SJCRH30 (cell line): ENCODE measurements around the gene GARNL3. TPM values are rescaled to one million over a fixed set of nuclear protein-coding genes. Genes with fewer than 3 reads are reported as not detected.

ENCODE experiments used
- DNase-seq, 2 experiments: peaks; one replicate each; pipeline ENCODE4 v3.0.0-alpha.2; 2015 to 2020
- H3K27ac ChIP-seq: fragments of 250-450 bp; sonication (Bioruptor Pico); 2 replicates; pipeline ENCODE4 v1.5.1; 2020; ENCODE audit warnings: mild to moderate bottlenecking, moderate library complexity
- H3K27me3 ChIP-seq: fragments of 250-450 bp; sonication (Bioruptor Pico); 2 replicates; pipeline ENCODE4 v1.5.1; 2020; ENCODE audit warnings: mild to moderate bottlenecking, moderate library complexity
- H3K36me3 ChIP-seq: fragments of 250-450 bp; sonication (Bioruptor Pico); 2 replicates; pipeline ENCODE4 v1.5.1; 2020; ENCODE audit warnings: mild to moderate bottlenecking, moderate library complexity
- H3K4me1 ChIP-seq: fragments of 250-450 bp; sonication (Bioruptor Pico); 2 replicates; pipeline ENCODE4 v1.5.1; 2020; ENCODE audit warnings: mild to moderate bottlenecking, moderate library complexity
- H3K4me3 ChIP-seq: fragments of 250-450 bp; sonication (Bioruptor Pico); 2 replicates; pipeline ENCODE4 v1.5.1; 2020; ENCODE audit warnings: mild to moderate bottlenecking, moderate library complexity
- H3K9me3 ChIP-seq: fragments of 250-450 bp; sonication (Bioruptor Pico); replicated peaks from 2 replicates; pipeline ENCODE4 v1.5.1; 2020; ENCODE audit warnings: mild to moderate bottlenecking, moderate library complexity
- total RNA-seq: library from RNA; depleted of rRNA; stranded (reverse); fragments of >200 nt; shearing (Covaris generic); gene quantifications from 2 replicates; pipeline ENCODE4 v1.2.3, GENCODE V29; 2014

The GARNL3 gene
- total RNA-seq, 1 experiment from 2014 or later = 4.6 TPM

- H3K36me3 ChIP-seq = no peaks in the 10 kb centered on the region
- H3K27ac ChIP-seq = no peak overlapping the region
- no peak overlapping the region for H3K4me3 ChIP-seq
- no peaks in the 10 kb centered on the region for H3K9me3 ChIP-seq
- H3K27me3 ChIP-seq = no peaks in the 10 kb centered on the region
- no peak for DNase-seq
- H3K4me1 ChIP-seq = no peaks in the 10 kb centered on the region
These were observed 40.7 kb downstream of the GARNL3 start for GRCh38 chr9:127305206-127305837.

GRCh38 chr9:127305838-127306226, 41.3 kb downstream of the GARNL3 start:
- Histone ChIP-seq H3K27ac (no peak overlapping the region), H3K27me3 (no peaks in the 10 kb centered on the region), H3K4me1 (no peaks in the 10 kb centered on the region), H3K9me3 (no peaks in the 10 kb centered on the region), H3K4me3 (no peak overlapping the region), H3K36me3 (no peaks in the 10 kb centered on the region)
- peak in 1 of 2 experiments; percentile 25 for DNase-seq

GRCh38 chr9:127307802-127308201, 43.2 kb downstream of the GARNL3 start:
- no peaks in the 10 kb centered on the region for H3K36me3 ChIP-seq

DNA sequence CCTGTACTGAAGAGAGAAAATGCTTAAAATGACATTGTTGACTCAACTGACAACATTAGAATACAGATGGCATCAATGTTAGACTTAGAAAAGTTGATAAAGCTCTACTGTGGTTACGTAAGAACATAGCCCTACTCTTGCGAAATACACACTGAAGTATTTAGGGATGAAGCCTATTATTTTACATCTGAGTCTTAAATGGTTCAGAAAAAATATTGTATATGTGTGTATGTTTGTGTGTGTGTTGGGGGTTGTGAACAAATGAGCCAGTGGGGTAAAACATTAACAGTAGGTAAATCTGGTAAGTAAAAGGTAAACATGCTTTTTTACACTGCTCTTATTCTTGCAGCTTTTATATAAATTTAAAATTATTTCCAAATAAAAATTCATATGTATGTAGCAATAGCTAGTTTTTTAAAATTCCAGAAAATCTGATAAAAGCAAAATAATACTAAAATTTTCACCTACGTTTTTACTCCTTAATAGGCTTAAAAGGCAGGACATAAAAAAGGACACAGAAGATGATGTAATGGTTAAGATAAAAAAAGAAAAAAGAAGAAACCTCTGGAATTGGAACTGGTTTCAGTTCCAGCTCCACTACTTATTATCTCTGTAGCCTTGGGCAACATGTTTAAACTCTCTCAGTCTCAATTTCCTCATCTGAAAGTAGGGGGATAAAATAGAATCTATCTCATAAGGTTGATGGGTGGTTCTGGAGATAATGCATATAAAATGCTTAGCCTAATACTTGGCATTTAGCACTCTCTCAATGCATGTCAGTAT, 44.3 kb downstream of the GARNL3 start:
- Histone ChIP-seq H3K36me3 (no peaks in the 10 kb centered on the region), H3K9me3 (no peaks in the 10 kb centered on the region), H3K27ac (no peak overlapping the region), H3K4me3 (no peak overlapping the region), H3K27me3 (no peaks in the 10 kb centered on the region), H3K4me1 (peaks cover 6% of the 10 kb centered on the region; the same call in 1 of the 2 replicates)
- DNase-seq = no peak

More at GRCh38 chr9:127307802-127308201, 43.2 kb downstream of the GARNL3 start:
- Histone ChIP-seq H3K9me3 (no peaks in the 10 kb centered on the region), H3K27ac (no peak overlapping the region), H3K27me3 (no peaks in the 10 kb centered on the region), H3K4me1 (peaks cover 6% of the 10 kb centered on the region; the same call in 1 of the 2 replicates), H3K4me3 (no peak overlapping the region)
- no peak for DNase-seq

GRCh38 chr9:127309715-127310114, 45.1 kb downstream of the GARNL3 start:
- H3K4me1 ChIP-seq = peaks cover 6% of the 10 kb centered on the region; the same call in 1 of the 2 replicates
- no peak overlapping the region for H3K4me3 ChIP-seq
- H3K27me3 ChIP-seq = no peaks in the 10 kb centered on the region
- no peak overlapping the region for H3K27ac ChIP-seq
- no peaks in the 10 kb centered on the region for H3K36me3 ChIP-seq
- H3K9me3 ChIP-seq = no peaks in the 10 kb centered on the region
- DNase-seq = no peak

DNA sequence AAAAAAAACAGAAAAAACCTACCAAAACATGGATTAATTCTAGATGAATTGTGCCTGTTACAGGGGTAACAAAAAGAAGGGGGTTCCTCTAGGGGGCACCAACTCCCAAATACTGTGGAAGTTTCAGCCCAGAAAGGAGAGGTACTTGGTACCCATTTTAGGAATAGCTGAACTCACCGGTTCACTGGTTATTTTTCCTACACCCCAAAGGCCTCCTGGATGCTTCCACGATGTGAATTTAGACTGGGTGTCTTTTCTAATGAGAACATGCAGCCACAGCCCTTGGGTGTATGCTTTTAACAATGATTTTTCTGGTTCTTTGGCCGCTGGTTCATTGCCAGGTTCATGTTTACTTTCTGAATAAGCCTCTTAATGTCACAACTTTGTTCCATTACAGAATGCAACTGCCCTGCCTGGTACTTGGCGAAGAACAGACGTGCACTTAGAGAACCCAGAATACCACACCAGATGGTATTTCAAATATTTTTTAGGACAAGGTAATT, 46.7 kb downstream of the GARNL3 start:
- H3K27me3 ChIP-seq = no peaks in the 10 kb centered on the region
- H3K4me3 ChIP-seq = no peak overlapping the region
- no peaks in the 10 kb centered on the region for H3K36me3 ChIP-seq
- peaks cover 6% of the 10 kb centered on the region; the same call in 1 of the 2 replicates for H3K4me1 ChIP-seq
- no peak overlapping the region for H3K27ac ChIP-seq
- H3K9me3 ChIP-seq = no peaks in the 10 kb centered on the region
- peak; percentile 53 to 78 for DNase-seq

- no peaks in the 10 kb centered on the region for H3K9me3 ChIP-seq
- no peak overlapping the region for H3K27ac ChIP-seq
- H3K27me3 ChIP-seq = no peaks in the 10 kb centered on the region
- H3K4me3 ChIP-seq = no peak overlapping the region
- no peaks in the 10 kb centered on the region for H3K36me3 ChIP-seq
- H3K4me1 ChIP-seq = peaks cover 6% of the 10 kb centered on the region; the same call in 1 of the 2 replicates
- no peak for DNase-seq
These were observed 48.5 kb downstream of the GARNL3 start for GRCh38 chr9:127313042-127313560.

- H3K36me3 ChIP-seq = no peaks in the 10 kb centered on the region
- H3K9me3 ChIP-seq = no peaks in the 10 kb centered on the region
- peaks cover 6% of the 10 kb centered on the region; the same call in 1 of the 2 replicates for H3K4me1 ChIP-seq
- H3K27me3 ChIP-seq = 0 out of 2 replicates have a peak, but pooled peaks cover 3% of the 10 kb centered on the region
- DNase-seq = no peak
- H3K4me3 ChIP-seq = no peak overlapping the region
- no peak overlapping the region for H3K27ac ChIP-seq
These were observed 50.3 kb downstream of the GARNL3 start for GRCh38 chr9:127314911-127315310.

DNA sequence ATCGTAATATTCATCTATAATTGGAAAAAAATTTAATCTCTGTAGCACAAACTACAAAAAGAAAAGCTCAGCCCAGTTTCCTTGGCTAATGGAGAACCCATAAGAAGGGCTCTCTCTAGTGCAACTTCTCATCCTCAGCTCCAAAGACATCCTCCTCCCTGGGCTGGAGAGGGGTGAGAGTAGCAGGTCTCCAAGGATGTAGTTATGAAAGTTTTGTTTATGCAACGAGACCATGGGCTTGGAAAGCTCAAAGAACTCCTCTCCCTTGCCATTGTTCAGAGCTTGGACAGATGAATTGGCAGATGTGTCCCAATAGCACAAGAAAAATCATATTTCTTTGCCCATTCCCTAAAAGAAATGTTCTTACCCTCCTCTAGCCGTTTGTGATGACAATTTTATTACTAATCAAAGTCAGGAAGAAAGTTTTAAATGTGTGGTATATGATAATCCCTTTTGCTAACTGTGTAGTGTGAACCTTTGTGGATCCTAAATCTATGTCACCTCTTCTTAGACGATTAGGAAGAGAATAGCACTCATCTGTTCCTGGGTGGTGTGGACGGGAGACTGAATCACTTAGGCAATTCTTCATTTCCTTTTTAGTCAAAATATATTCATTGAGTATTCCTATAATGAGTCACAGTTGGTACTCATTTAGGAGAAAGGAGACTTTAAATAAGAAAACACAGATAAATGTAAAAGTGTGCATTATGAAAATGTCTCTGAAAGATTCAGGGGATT, 52.2 kb downstream of the GARNL3 start:
- Histone ChIP-seq H3K36me3 (no peaks in the 10 kb centered on the region), H3K27me3 (0 out of 2 replicates have a peak, but pooled peaks cover 3% of the 10 kb centered on the region), H3K4me1 (no peaks in the 10 kb centered on the region; the same call in 1 of the 2 replicates), H3K4me3 (no peak overlapping the region), H3K9me3 (no peaks in the 10 kb centered on the region), H3K27ac (no peak overlapping the region)
- no peak for DNase-seq

DNA sequence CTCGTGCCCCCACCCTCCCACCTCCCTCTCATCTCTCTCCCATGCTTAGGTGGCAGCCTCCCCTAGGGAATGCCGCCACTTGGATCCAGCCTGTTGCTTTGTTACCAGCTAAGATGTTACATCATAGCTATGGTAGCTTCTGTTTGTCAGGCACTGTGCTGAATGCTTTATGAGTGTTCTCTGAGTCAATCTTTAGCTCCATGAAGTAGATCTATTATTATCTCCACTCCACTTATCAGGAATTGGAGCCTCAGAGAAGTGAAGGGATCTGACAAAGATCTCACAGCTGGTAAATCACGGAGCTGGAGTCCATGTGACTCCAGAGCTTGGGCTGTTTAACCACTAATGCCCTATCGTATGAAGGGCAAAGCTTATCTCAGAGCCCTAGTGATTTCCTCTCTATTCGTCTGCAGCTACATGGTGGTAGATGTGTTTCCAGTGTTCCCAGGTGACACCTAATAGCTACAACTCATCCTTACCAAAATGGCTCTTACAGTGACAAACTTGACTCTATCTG, 54.1 kb downstream of the GARNL3 start:
- no peak for DNase-seq
- no peaks in the 10 kb centered on the region for H3K9me3 ChIP-seq
- no peaks in the 10 kb centered on the region for H3K4me1 ChIP-seq
- no peaks in the 10 kb centered on the region for H3K36me3 ChIP-seq
- H3K4me3 ChIP-seq = no peak overlapping the region
- H3K27me3 ChIP-seq = 0 out of 2 replicates have a peak, but pooled peaks cover 3% of the 10 kb centered on the region
- no peak overlapping the region for H3K27ac ChIP-seq

DNA sequence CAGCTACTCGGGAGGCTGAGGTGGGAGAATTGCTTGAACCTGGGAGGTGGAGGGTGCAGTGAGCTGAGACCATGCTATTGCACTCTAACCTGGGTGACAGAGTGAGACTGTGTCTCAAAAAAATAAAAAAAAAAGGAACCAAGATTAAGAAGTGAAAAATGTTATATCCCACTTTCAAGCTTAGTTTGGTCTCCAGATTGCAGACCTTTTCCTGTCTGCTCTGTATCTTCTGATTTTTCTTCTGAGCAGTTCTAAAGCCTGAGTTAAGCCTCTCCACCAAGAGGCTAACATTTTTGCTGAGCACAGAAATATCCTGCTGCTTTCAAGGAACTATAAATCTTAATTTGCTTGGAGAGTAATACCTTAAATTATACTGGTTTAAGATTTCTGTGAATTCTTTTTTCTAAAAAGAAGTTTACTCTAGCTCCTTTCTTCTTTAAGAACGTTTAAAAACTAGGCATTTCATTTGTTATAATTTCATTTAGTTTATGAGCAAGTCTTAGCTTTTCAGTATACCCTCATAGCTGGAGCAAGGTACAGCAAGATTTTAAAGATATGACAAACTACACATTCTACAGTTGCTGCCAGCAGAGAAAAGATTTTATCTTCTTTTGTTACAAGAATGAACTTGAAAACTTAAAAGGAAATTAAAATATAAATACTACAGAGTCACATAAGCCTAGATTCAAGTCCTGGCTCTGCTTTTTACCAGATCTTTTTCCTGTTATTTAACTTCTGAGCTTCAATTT, 55.0 kb downstream of the GARNL3 start:
- no peak overlapping the region for H3K27ac ChIP-seq
- no peaks in the 10 kb centered on the region for H3K4me1 ChIP-seq
- no peak overlapping the region for H3K4me3 ChIP-seq
- H3K9me3 ChIP-seq = no peaks in the 10 kb centered on the region
- H3K36me3 ChIP-seq = no peaks in the 10 kb centered on the region
- 0 out of 2 replicates have a peak, but pooled peaks cover 3% of the 10 kb centered on the region for H3K27me3 ChIP-seq
- DNase-seq = no peak

DNA sequence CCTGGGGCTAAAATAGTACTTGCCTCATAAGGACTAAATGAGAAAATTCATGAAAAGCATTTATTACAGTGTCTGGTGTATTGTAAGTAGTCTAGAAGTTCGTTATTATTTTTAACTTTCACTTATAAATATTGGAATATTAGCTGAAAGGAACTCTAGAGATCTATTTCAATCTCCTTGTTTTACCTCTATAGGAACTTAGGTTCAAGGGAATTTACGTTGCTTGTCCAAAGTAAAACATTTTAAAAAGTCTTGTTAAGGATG, 55.5 kb downstream of the GARNL3 start:
- no peaks in the 10 kb centered on the region for H3K9me3 ChIP-seq
- H3K27me3 ChIP-seq = 0 out of 2 replicates have a peak, but pooled peaks cover 3% of the 10 kb centered on the region
- no peaks in the 10 kb centered on the region for H3K4me1 ChIP-seq
- H3K4me3 ChIP-seq = no peak overlapping the region
- H3K36me3 ChIP-seq = no peaks in the 10 kb centered on the region
- no peak overlapping the region for H3K27ac ChIP-seq
- DNase-seq = no peak

GRCh38 chr9:127323393-127323792, 58.8 kb downstream of the GARNL3 start:
- DNase-seq = no peak
- H3K36me3 ChIP-seq = no peaks in the 10 kb centered on the region
- H3K27me3 ChIP-seq = 0 out of 2 replicates have a peak, but pooled peaks cover 3% of the 10 kb centered on the region
- no peak overlapping the region for H3K4me3 ChIP-seq
- no peaks in the 10 kb centered on the region for H3K9me3 ChIP-seq
- H3K27ac ChIP-seq = no peak overlapping the region
- H3K4me1 ChIP-seq = no peaks in the 10 kb centered on the region

- Histone ChIP-seq H3K36me3 (no peaks in the 10 kb centered on the region), H3K27ac (no peak overlapping the region), H3K4me3 (no peak overlapping the region), H3K9me3 (no peaks in the 10 kb centered on the region), H3K27me3 (no peaks in the 10 kb centered on the region), H3K4me1 (peaks cover 17% of the 10 kb centered on the region)
- no peak for DNase-seq
These were observed 65.9 kb downstream of the GARNL3 start for GRCh38 chr9:127330501-127330900.
